ENCODE data around the gene DMRTA2.

DNA sequence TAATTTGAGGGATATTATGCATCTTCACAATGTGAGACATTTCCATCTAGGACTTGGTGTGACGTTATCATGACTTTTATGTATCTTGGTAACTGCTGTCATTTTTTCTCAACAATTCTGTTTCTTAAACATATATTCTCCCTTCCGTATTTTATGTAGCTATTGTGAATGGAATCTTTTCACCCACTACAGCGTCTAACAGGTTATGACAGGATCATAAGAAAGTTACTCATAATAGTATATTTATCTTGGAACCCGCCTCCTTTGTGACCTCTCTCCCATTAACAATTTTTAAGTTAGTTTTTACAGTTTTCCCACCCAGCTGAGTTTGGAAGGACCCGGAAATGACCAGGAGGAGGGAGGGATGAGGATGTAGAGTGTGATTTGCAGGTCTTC lies 6.8 kb upstream of the DMRTA2 start:
- TF ChIP-seq CTCF (IDR thresholded peaks at IDR 0.05) (no peak), EZH2 (IDR thresholded peaks at IDR 0.05) (no peak)

All from neural progenitor cell (in vitro differentiated cells).